ENCODE data around the gene OR52E8.

DNA sequence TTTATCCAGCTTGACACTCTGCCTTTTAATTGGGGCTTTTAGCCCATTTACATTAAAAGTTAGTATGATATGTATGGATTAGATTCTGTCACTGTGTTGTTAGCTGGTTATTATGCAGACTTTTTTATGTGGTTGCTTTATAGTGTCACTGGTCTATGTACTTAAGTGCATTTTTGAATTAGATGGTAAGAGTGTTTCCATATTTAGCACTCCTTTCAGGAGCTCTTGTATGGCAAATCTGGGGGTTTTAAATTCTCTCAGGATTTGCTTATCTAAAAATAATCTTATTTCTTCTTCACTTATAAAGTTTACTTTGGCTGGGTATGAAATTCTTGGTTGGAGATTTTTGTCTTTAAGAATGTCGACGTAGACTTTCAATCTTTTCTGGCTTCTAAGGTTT lies 19.8 kb downstream of the OR52E8 start:
- no peak for TF ChIP-seq POLR2AphosphoS5 (IDR thresholded peaks at IDR 0.05)
- TF ChIP-seq, protein P1, sequence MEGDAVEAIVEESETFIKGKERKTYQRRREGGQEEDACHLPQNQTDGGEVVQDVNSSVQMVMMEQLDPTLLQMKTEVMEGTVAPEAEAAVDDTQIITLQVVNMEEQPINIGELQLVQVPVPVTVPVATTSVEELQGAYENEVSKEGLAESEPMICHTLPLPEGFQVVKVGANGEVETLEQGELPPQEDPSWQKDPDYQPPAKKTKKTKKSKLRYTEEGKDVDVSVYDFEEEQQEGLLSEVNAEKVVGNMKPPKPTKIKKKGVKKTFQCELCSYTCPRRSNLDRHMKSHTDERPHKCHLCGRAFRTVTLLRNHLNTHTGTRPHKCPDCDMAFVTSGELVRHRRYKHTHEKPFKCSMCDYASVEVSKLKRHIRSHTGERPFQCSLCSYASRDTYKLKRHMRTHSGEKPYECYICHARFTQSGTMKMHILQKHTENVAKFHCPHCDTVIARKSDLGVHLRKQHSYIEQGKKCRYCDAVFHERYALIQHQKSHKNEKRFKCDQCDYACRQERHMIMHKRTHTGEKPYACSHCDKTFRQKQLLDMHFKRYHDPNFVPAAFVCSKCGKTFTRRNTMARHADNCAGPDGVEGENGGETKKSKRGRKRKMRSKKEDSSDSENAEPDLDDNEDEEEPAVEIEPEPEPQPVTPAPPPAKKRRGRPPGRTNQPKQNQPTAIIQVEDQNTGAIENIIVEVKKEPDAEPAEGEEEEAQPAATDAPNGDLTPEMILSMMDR (IDR thresholded peaks at IDR 0.05) = no peak
- no peak for TF ChIP-seq POLR2A (IDR thresholded peaks at IDR 0.05; ENCODE audit: low read depth)
